ENCODE data around the gene POU5F1. TPM values are rescaled to one million over a fixed set of nuclear protein-coding genes. Genes with fewer than 3 reads are reported as not detected.

Gene POU5F1
- total RNA-seq, 1 experiment from 2014 or later: not detected

- intact Hi-C loops (cut with micrococcal nuclease): loop anchor here (1.0 kb wide), 1 partner anchor 21 kb away; no protein-coding TSS in a partner anchor
- POLR2A ChIA-PET (ENCODE audit: unreplicated experiment): interaction anchor here (0.6 kb wide), 1 partner anchor 28 kb away, joined by 4 read pairs; no protein-coding TSS in a partner anchor
- H3K36me3 ChIP-seq (ENCODE audit: low read depth, low read length): no peaks in the 10 kb centered on the region
- CTCF ChIA-PET: interaction anchor here (1.0 to 1.2 kb wide), 2 partner anchors 28 to 201 kb away, joined by 5 to 20 read pairs; partner anchors contain the start of gene VARS2
- H3K9ac ChIP-seq (ENCODE audit: low read length): peak overlapping the region; percentile 68
- peaks cover 36% of the 10 kb centered on the region for H3K4me1 ChIP-seq (ENCODE audit: insufficient read depth, low read length)
- no peaks in the 10 kb centered on the region for H4K20me1 ChIP-seq (ENCODE audit: low read length)
- TSS peak; percentile 74 for BruUV-seq (replicated peaks)
- no peaks in the 10 kb centered on the region for H3K9me2 ChIP-seq (replicated peaks; ENCODE audit: low read length)
- H3K27me3 ChIP-seq (ENCODE audit: low read length): no peaks in the 10 kb centered on the region
- H3K4me2 ChIP-seq (ENCODE audit: low read length): peak overlapping the region; percentile 84
- H3K4me3 ChIP-seq (ENCODE audit: low read length): peak overlapping the region; percentile 62
- ATAC-seq: peak; percentile 67
- DNase-seq: peak; percentile 72
- no peaks in the 10 kb centered on the region for H3K9me3 ChIP-seq (ENCODE audit: low read length)
- no peak for TF ChIP-seq EZH2 (IDR thresholded peaks at IDR 0.05; ENCODE audit: low read length, unreplicated experiment)
- no peak for TF ChIP-seq EZH2phosphoT487 (IDR thresholded peaks at IDR 0.05; ENCODE audit: borderline replicate concordance, low read length)
- peak; percentile 64 for TF ChIP-seq CTCF (conservative IDR thresholded peaks at IDR 0.05; ENCODE audit: low read depth, low read length)
- H2AFZ ChIP-seq (ENCODE audit: low read length): peak overlapping the region; percentile 37
- peaks cover 26% of the 10 kb centered on the region for H3K79me2 ChIP-seq (ENCODE audit: low read length)
- no peaks in the 10 kb centered on the region for H3F3A ChIP-seq (ENCODE audit: low read length, unreplicated experiment)
- H3K27ac ChIP-seq (ENCODE audit: low read length): peak overlapping the region; percentile 90
These were observed 55.3 kb downstream of the POU5F1 start for GRCh38 chr6:31114970-31115849.

GRCh38 chr6:31114541-31114878 is 56.0 kb downstream of the POU5F1 start, which contains the start of gene PSORS1C1:
TSS of gene PSORS1C1 (plus strand) at chr6:31114800. CDS start at chr6:31129633, 14,833 bp downstream.
- Histone ChIP-seq H3K9me3 (ENCODE audit: low read length) (no peaks in the 10 kb centered on the region), H4K20me1 (ENCODE audit: low read length) (no peaks in the 10 kb centered on the region), H3K9ac (ENCODE audit: low read length) (peak within 1 kb of the TSS; percentile 68), H3K4me1 (ENCODE audit: insufficient read depth, low read length) (peaks cover 36% of the 10 kb centered on the region), H3K36me3 (ENCODE audit: low read depth, low read length) (no peaks in the 10 kb centered on the region), H3F3A (ENCODE audit: low read length, unreplicated experiment) (no peaks in the 10 kb centered on the region), H3K9me2 (replicated peaks; ENCODE audit: low read length) (no peaks in the 10 kb centered on the region), H3K27ac (ENCODE audit: low read length) (peak within 1 kb of the TSS; percentile 90), H2AFZ (ENCODE audit: low read length) (peak within 1 kb of the TSS; percentile 37), H3K4me3 (ENCODE audit: low read length) (peak within 1 kb of the TSS; percentile 62), H3K79me2 (ENCODE audit: low read length) (peaks cover 26% of the 10 kb centered on the region), H3K4me2 (ENCODE audit: low read length) (peak within 1 kb of the TSS; percentile 84), H3K27me3 (ENCODE audit: low read length) (no peaks in the 10 kb centered on the region)
- TF ChIP-seq CTCF (conservative IDR thresholded peaks at IDR 0.05; ENCODE audit: low read depth, low read length): no peak
- TF ChIP-seq EZH2 (IDR thresholded peaks at IDR 0.05; ENCODE audit: low read length, unreplicated experiment): no peak
- TF ChIP-seq EZH2phosphoT487 (IDR thresholded peaks at IDR 0.05; ENCODE audit: borderline replicate concordance, low read length): no peak
- intact Hi-C loops (cut with micrococcal nuclease): no loop called here
- BruUV-seq (replicated peaks): TSS peak; percentile 62
- peak; percentile 97 for DNase-seq
- ATAC-seq: peak; percentile 98
- ChIA-PET CTCF (interaction anchor here (0.6 to 1.4 kb wide), 4 partner anchors 12 to 200 kb away, joined by 5 to 20 read pairs (median 5); partner anchors contain the start of gene VARS2), POLR2A (ENCODE audit: unreplicated experiment) (interaction anchor here (0.6 kb wide), 1 partner anchor 246 kb away, joined by 3 read pairs; no protein-coding TSS in a partner anchor)

Other genes starting within 250 kb of the POU5F1 start
- gene SFTA2, start 238.5 kb downstream of the POU5F1 start, total RNA-seq (2014; rRNA removed): not detected in 2 replicates
- gene MUCL3, start 229.7 kb downstream of the POU5F1 start, total RNA-seq (2014; rRNA removed): 0.04 TPM in 1 of 2 replicates, not detected in the other
- gene MUC21, start 187.0 kb downstream of the POU5F1 start, total RNA-seq (2014; rRNA removed): not detected in 2 replicates
- 0.06 TPM in 1 of 2 replicates, not detected in the other for gene MUC22, start 160.2 kb downstream of the POU5F1 start, total RNA-seq (2014; rRNA removed)
- gene C6orf15, start 58.1 kb downstream of the POU5F1 start, total RNA-seq (2014; rRNA removed): not detected in 2 replicates
- gene PSORS1C1, start 55.9 kb downstream of the POU5F1 start, total RNA-seq (2014; rRNA removed): 2.0 and 5.5 TPM in 2 replicates
- gene CDSN, start 50.2 kb downstream of the POU5F1 start, total RNA-seq (2014; rRNA removed): 0.55 and 0.81 TPM in 2 replicates
- not detected in 2 replicates for gene PSORS1C2, start 31.6 kb downstream of the POU5F1 start, total RNA-seq (2014; rRNA removed)
- gene CCHCR1, start 12.9 kb downstream of the POU5F1 start, total RNA-seq (2014; rRNA removed): 31.3 and 40.0 TPM in 2 replicates
- 79.0 and 88.6 TPM in 2 replicates for gene TCF19, start 12.1 kb downstream of the POU5F1 start, total RNA-seq (2014; rRNA removed)
- gene HLA-C, start 101.4 kb upstream of the POU5F1 start, total RNA-seq (2014; rRNA removed): 219 and 252 TPM in 2 replicates
- 55.4 and 168 TPM in 2 replicates for gene HLA-B, start 186.5 kb upstream of the POU5F1 start, total RNA-seq (2014; rRNA removed)
- gene MICA, start 232.9 kb upstream of the POU5F1 start, total RNA-seq (2014; rRNA removed): 33.1 and 35.0 TPM in 2 replicates